ENCODE measurements around the gene MYH14.
"Not testable (repeated sequence)": the region's sequence is repeated elsewhere in the genome, so short reads cannot be mapped to it uniquely, and the experiment has no call there.

The MYH14 gene

DNA sequence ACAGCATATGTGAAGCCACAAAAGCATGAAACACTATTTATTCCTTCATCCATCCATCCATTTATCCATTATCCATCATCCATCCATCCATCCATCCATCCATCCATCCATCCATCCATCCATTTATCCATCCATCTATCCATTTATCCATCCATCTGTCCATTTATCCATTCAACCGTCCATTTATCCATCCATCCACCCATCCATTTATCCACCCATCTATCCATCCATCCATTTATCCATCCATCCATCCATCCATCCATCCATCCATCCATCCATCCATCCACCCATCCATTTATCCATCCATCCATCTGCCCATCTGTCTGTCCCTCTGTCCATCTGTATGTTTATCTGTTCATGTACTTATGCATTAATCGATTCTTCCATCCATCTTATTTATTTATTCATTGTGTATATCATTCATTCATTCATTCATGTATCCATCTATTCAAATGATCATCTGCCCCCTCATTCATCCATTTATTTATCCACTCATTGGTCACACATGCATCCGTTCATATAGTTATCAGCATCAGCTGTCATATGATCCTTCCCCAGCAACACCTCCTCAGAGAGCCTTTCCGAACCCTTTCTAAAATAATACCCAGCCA, 7.0 kb upstream of the MYH14 start:
- DNase-seq: no peak

GRCh38 chr19:50197348-50197747, 6.1 kb upstream of the MYH14 start:
- DNase-seq: no peak

DNA sequence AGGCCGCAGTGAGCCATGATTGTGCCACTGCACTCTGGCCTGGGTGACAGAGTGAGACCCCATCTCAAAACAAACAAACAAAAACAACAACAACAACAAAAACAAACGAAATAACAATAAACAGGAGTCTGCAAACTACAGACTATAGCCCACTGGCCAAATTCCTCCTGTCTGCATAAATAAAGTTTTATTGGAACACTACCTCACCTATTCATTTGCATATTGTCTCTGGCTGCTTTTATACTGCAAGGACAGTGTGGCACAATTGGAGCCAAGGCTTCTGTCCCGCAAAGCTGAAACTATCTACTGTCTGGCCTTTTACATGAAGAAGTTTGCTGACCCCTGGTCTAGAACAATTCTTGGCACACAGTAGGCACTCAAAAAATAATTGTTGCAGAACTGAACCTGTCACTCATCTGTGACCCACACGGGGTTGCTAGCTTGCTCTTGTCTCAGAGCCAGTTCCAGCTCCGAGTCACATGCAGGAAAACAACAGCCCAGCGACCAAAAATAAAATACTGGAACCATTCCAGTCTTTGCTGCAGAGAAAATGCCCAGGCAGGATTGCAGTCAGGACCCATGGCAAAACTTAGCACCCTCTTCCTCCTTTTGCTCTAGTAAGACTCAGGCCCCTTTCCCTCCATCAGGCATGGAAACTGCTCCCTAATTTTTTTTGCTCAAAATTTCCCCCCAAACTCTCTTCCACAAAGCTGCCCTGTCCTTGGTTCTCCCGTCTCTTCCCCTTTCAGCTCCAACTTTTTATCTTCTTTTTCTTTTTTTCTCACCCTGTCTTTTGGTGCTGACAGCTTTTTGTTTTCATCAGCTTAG, 4.8 kb upstream of the MYH14 start:
- no peak for DNase-seq

DNA sequence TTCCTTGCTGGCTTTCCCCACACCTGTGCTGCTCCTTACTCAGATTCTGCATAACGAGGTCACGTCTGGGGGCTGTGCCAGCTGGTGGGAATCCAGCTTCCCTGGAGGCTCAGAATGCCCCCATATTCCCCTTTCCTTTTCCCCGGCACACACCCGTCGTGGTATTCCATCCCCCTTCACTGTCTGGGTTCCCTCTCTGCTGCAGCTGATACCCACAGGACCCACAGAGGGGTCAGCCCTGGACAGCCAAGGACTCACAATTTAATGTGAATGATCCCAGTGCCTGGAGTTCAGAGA, 4.2 kb upstream of the MYH14 start:
- DNase-seq: no peak

GRCh38 chr19:50202386-50202785, 1.0 kb upstream of the MYH14 start:
- no peak for DNase-seq

GRCh38 chr19:50202962-50203280, 501 bp upstream of the MYH14 start:
- no peak for DNase-seq

GRCh38 chr19:50204081-50204428, 633 bp downstream of the MYH14 start:
- no peak for DNase-seq

GRCh38 chr19:50204811-50205675, 1.6 kb downstream of the MYH14 start:
- no peak for DNase-seq

DNA sequence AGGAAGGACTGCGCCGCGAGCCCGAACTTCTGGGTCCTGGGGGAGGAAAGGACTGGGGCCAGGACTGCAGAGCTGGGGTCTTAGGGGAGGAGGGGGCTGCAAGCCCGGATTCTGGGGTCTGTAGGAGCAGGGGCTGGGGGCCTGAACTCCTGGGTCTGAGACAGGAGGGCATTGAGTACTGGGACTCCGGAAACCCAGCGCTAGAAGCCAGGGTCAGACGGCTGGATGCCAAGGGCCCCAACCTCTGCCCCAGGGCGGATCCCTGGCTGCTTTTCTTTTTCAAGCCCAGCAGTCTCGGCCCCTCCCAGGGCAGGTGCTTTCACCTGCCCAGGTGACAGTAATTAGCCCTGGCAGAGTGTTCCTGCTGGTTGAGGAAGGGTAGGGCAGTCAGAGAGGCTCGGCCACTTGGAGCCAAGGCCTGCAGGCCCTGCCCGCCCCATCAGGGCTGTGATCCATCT, 2.3 kb downstream of the MYH14 start:
- no peak for DNase-seq

DNA sequence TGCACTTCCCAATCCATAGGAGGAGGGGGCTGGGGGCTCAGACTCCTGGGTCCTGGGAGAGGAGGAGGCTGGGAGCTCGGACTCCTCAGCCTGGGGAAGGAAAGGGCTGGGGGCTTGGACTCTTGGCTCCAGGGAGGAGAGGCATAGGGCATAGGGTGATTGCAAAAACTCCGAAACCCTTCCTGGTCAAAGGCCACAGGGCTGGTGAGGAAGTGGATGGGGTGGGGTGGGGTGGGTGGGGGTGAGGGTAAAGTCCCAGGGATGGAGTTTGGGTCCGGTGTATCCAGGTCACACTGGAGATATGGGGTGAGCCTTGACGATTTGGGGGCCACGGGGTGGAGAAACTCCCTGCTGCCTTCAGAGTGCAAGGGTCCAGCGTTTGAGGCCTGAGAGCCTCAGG, 2.8 kb downstream of the MYH14 start:
- no peak for DNase-seq

GRCh38 chr19:50207730-50208129, 4.3 kb downstream of the MYH14 start:
- DNase-seq: no peak

DNA sequence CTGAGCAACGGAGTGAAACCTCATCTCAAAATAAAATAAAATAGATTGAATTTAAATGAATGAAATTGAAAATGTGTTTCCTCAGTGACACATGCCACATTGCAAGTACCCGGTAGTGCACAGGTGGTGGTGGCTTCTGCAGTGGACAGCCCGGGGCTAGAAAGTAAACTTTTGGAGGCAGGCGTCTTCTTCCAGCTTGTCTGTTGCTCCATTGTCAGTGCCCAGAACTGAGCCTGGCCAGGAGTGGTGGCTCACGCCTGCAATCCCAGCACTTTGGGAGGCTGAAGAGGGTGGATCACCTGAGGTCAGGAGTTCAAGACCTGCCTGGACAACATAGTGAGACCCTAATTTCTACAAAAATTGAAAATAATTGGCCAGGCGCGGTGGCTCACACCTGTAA, 5.7 kb downstream of the MYH14 start:
- DNase-seq: no peak

DNA sequence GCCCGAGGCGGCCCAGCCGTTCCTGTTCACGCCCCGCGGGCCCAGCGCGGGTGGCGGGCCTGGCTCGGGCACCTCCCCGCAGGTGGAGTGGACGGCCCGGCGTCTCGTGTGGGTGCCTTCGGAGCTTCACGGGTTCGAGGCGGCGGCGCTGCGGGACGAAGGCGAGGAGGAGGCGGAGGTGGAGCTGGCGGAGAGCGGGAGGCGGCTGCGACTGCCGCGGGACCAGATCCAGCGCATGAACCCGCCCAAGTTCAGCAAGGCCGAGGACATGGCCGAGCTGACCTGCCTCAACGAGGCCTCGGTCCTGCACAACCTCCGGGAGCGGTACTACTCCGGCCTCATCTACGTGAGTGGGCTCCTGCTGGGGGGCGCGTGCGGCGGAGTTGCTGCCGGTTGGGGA, 7.0 kb downstream of the MYH14 start:
- DNase-seq: no peak

DNA sequence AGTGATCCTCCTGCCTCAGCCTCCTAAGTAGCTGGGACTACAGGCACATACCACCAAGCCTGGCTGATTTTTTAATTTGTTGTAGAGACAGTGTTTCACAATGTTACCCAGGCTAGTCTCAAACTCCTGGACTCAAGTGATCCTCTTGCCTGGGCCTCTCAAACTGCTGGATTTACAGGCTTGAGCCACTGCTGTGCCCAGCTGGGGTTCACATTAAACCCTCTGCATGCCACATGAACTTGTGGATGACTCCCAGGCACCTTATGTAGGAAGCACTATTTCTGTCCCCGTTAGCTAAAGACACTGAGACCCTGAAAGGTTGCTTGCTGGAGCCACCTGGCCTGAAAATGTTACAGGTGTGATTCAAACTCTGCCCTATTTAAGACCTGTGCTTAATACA, 10.5 kb downstream of the MYH14 start:
- no peak for DNase-seq

GRCh38 chr19:50214699-50215543, 11.5 kb downstream of the MYH14 start:
- DNase-seq: no peak

DNA sequence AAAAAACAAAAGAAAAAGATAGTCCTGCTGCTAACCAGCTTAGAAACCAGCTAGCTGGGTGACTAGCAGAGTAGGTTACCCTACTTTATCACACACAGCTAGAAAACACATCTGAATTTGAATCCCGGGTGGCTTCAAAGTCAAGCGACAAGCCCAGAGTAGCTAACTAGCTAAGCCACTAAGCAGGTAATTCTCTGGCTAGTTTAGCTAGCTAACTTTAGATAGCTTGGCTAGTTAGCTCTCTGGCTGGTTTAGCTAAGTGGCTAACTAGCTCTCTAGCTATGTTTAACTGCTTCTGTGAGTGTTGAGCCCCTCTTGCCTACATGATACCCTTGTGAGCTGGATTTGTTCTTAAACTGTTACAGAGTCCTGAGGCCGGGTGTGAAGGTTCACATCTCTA, 12.4 kb downstream of the MYH14 start:
- no peak for DNase-seq

DNA sequence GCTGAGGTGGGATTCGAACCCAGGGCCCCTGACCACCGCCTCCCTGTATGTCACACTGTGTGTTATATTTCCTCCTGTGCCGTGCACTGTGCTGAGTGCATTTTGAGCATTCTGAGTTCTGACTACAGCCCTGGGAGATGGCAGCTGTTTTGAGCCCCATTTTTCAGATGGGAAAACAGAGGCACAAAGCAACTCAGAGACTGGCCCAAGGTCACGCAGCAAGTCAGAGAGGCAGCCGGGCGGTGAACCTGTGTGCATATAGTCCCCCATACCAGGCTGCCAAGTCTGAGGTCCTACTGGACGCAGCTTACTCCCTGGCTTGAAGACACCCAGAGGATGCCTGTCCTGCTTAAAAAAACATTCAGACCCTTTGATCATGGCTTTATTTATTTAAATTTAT, 17.7 kb downstream of the MYH14 start:
- no peak for DNase-seq

DNA sequence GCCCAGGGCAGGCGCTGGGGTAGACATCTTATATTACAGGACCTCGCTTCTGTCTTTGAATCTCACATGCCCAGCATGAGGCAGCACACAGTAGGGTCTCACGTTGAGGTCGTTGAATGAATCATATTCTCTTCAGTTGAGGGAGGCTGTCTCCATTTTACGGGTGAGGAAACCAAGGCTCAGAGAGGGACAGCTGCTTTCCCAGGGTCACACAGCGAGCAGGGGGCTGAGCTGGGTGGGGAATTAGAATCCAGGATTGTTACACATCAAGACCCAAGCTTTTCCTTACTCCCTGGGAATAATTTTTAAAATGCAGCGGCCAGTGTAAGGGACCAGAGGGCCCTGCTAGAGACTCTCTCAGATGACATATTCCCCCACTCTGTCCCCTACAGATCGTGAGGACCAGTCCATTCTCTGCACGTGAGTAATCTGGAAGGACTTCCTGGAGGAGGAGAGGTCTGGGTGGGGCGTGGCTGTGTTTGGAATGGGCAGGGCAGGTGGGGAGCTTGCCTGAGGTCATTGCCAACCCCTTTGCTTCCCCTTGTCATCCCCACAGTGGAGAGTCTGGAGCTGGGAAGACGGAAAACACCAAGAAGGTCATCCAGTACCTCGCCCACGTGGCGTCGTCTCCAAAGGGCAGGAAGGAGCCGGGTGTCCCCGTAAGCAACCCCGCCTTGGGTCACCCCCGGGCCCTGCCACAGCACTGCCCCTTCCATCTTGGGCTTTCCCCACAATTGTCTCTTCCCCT, 19.4 kb downstream of the MYH14 start:
- DNase-seq: no peak

DNA sequence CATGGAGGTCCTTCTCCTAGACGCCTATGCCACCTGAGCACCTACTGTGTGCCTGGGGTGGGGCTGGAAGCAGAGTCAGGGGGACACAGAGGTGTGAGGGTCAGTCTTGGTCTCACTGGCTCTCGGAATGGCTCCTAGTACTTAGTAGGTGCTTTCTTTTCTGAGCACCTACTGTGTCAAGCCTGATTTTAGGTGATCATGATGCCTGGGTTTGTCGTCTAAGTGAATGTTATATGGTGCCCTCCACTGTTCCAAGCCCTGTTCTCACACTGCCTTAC, 20.0 kb downstream of the MYH14 start:
- DNase-seq: no peak

- no peak for DNase-seq
These were observed 21.7 kb downstream of the MYH14 start for GRCh38 chr19:50224986-50225747.

DNA sequence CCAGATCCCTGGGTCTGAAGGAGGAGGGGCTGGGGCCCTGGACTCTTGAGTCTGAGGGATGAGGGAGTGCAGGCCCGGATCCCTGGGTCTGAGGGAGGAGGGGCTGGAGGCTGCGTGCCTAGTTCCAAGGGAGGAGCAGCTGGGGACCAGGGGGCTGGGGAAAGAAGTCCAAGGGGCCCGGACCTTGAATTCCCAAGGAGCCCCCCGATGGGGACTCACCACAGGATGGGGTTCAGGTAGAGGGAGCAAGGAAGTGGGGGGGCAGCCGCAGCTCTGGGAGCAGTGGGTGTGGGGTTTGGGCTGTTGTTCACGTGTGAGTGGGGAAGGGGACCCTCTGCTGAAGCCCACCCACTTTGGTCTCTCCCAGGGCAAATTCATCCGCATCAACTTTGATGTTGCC, 23.1 kb downstream of the MYH14 start:
- no peak for DNase-seq

GRCh38 chr19:50228153-50228552, 24.7 kb downstream of the MYH14 start:
- DNase-seq: not testable (repeated sequence)

Data from NCI-H1694 treated with DMSO at 0.1 percent for 48 hours (cell line).